ENCODE results near the gene FLT4.
A peak's percentile ranks its signal among the peaks of the same experiment; 100 is the strongest.

Gene FLT4

GRCh38 chr5:180590543-180591310, 58.7 kb downstream of the FLT4 start:
- no peak for ATAC-seq

GRCh38 chr5:180589771-180590542, 59.4 kb downstream of the FLT4 start:
- no peak for ATAC-seq

- ATAC-seq, result no peak
These were observed 62.5 kb downstream of the FLT4 start for GRCh38 chr5:180586870-180587269.

- no peak for ATAC-seq
These were observed 63.2 kb downstream of the FLT4 start for GRCh38 chr5:180586204-180586603.

- ATAC-seq, result no peak
These were observed 65.7 kb downstream of the FLT4 start for GRCh38 chr5:180583738-180584137.

GRCh38 chr5:180580681-180581080, 68.7 kb downstream of the FLT4 start:
- ATAC-seq, result no peak

GRCh38 chr5:180575571-180575970, 73.8 kb downstream of the FLT4 start:
- no peak for ATAC-seq

- ATAC-seq, result no peak
These were observed 80.5 kb downstream of the FLT4 start for GRCh38 chr5:180568914-180569313.

GRCh38 chr5:180563994-180564393, 85.4 kb downstream of the FLT4 start:
- ATAC-seq, result peak; percentile 63 to 71

- no peak for ATAC-seq
These were observed 91.2 kb downstream of the FLT4 start for GRCh38 chr5:180558232-180558631.

- ATAC-seq, result peak in 1 of 2 donors; percentile 64
These were observed 92.1 kb downstream of the FLT4 start for GRCh38 chr5:180557217-180557809.

GRCh38 chr5:180555168-180555921, 94.1 kb downstream of the FLT4 start:
- ATAC-seq, result no peak

GRCh38 chr5:180553530-180553929, 95.9 kb downstream of the FLT4 start:
- ATAC-seq, result no peak
